IMR-90 (cell line): ENCODE results near the gene AXIN1. TPM values are rescaled to one million over a fixed set of nuclear protein-coding genes. Genes with fewer than 3 reads are reported as not detected.

ENCODE experiments used
- ATAC-seq: fragments of 200-7000 bp; cut with Tn5 transposase; 2 replicates; pipeline ENCODE4 v1.9.1; 2020; ENCODE audit warnings: low read depth, mild to moderate bottlenecking, moderate library complexity
- BruUV-seq: library from RNA; stranded (reverse); fragments of 400-500 nt; replicated peaks from 2 replicates; lab custom pipeline; 2021; lab: Mats Ljungman, UMichigan
- CTCF ChIA-PET: fragments of 300-600 bp; formaldehyde crosslinking; extraction: SDS; loops from one replicate; lab custom pipeline; 2021; ENCODE audit warnings: antibody characterized with exemption; lab: Yijun Ruan, JAX
- POLR2A ChIA-PET: fragments of 300-600 bp; sonication (Branson Sonifier 250); formaldehyde crosslinking; loops from one replicate; lab custom pipeline; 2022; ENCODE audit warnings: antibody characterized with exemption; ENCODE audit not compliant: unreplicated experiment; lab: Charles Lee
- DNase-seq: peaks from one replicate; pipeline ENCODE4 v3.0.0; 2013
- H2AFZ ChIP-seq: replicated peaks from 2 replicates; pipeline ENCODE3; 2013; ENCODE audit warnings: low read length, mild to moderate bottlenecking; ENCODE audit not compliant: poor library complexity
- H2AK5ac ChIP-seq: 2 replicates; pipeline ENCODE4 v1.6.1; 2013; ENCODE audit warnings: low read depth, low read length, inconsistent platforms
- H2AK9ac ChIP-seq: replicated peaks from 2 replicates; pipeline ENCODE3; 2013; ENCODE audit warnings: mild to moderate bottlenecking, low read depth, low read length, moderate library complexity; ENCODE audit not compliant: poor library complexity
- H2BK120ac ChIP-seq: 2 replicates; pipeline ENCODE4 v1.6.1; 2013; ENCODE audit warnings: low read depth, low read length, inconsistent platforms
- H2BK15ac ChIP-seq: 3 replicates; pipeline ENCODE4 v1.6.1; 2013; ENCODE audit warnings: low read depth, low read length, inconsistent platforms
- H2BK20ac ChIP-seq: 2 replicates; pipeline ENCODE4 v1.6.1; 2013; ENCODE audit warnings: low read depth, mild to moderate bottlenecking, inconsistent platforms, low read length, moderate library complexity
- H2BK5ac ChIP-seq: 2 replicates; pipeline ENCODE4 v1.6.1; 2013; ENCODE audit warnings: mild to moderate bottlenecking, low read depth, low read length, inconsistent platforms; ENCODE audit not compliant: poor library complexity, severe bottlenecking
- H3K14ac ChIP-seq: replicated peaks from 2 replicates; pipeline ENCODE4 v1.6.1; 2013; ENCODE audit warnings: low read depth, low read length, inconsistent platforms
- H3K18ac ChIP-seq: 2 replicates; pipeline ENCODE4 v1.6.1; 2013; ENCODE audit warnings: low read depth, low read length, control low read depth
- H3K23ac ChIP-seq: 2 replicates; pipeline ENCODE4 v1.6.1; 2013; ENCODE audit warnings: low read depth, low read length, inconsistent platforms
- H3K27ac ChIP-seq: 2 replicates; pipeline ENCODE4 v1.5.1; 2013; ENCODE audit warnings: mild to moderate bottlenecking, control low read depth, low read length; ENCODE audit not compliant: insufficient read depth
- H3K27me3 ChIP-seq: 2 replicates; pipeline ENCODE4 v1.6.1; 2013; ENCODE audit warnings: low read length; ENCODE audit not compliant: control insufficient read depth, insufficient read depth
- H3K36me3 ChIP-seq: 2 replicates; pipeline ENCODE4 v1.6.1; 2013; ENCODE audit warnings: low read length, mixed read lengths; ENCODE audit not compliant: control insufficient read depth, insufficient read depth
- H3K4ac ChIP-seq: 2 replicates; pipeline ENCODE4 v1.6.1; 2013; ENCODE audit warnings: low read depth, low read length, inconsistent platforms
- H3K4me1 ChIP-seq: 2 replicates; pipeline ENCODE4 v1.6.1; 2013; ENCODE audit warnings: low read length, mixed read lengths; ENCODE audit not compliant: control insufficient read depth, insufficient read depth
- H3K4me2 ChIP-seq: 2 replicates; pipeline ENCODE4 v1.6.1; 2013; ENCODE audit warnings: low read depth, mild to moderate bottlenecking, control low read depth, low read length, moderate library complexity
- H3K4me3 ChIP-seq: 2 replicates; pipeline ENCODE4 v1.5.1; 2013; ENCODE audit warnings: low read depth, mild to moderate bottlenecking, control low read depth, low read length, moderate library complexity; ENCODE audit not compliant: insufficient read depth
- H3K56ac ChIP-seq: 2 replicates; pipeline ENCODE4 v1.6.1; 2013; ENCODE audit warnings: low read length, inconsistent platforms; ENCODE audit not compliant: insufficient read depth; ENCODE audit errors: extremely low read depth
- H3K79me1 ChIP-seq, 2 experiments: 2 replicates each; pipeline ENCODE4 v1.6.1; 2013; ENCODE audit warnings: low read length in 2 of 2, inconsistent platforms in 1 of 2, low read depth in 1 of 2
- H3K9ac ChIP-seq: 2 replicates; pipeline ENCODE4 v1.6.1; 2013; ENCODE audit warnings: low read depth, low read length, control low read depth
- H3K9me1 ChIP-seq: 2 replicates; pipeline ENCODE4 v1.6.1; 2013; ENCODE audit warnings: low read length, inconsistent platforms; ENCODE audit not compliant: insufficient read depth
- H3K9me3 ChIP-seq: 2 replicates; pipeline ENCODE4 v1.6.1; 2013; ENCODE audit warnings: low read length; ENCODE audit not compliant: control insufficient read depth, insufficient read depth
- H4K20me1 ChIP-seq: 2 replicates; pipeline ENCODE4 v1.6.1; 2013; ENCODE audit warnings: low read length, inconsistent platforms; ENCODE audit not compliant: insufficient read depth
- H4K5ac ChIP-seq: 2 replicates; pipeline ENCODE4 v1.6.1; 2013; ENCODE audit warnings: mild to moderate bottlenecking, low read depth, low read length, control low read depth
- H4K8ac ChIP-seq, 2 experiments: 2 replicates each; pipeline ENCODE4 v1.6.1; 2013; ENCODE audit warnings: low read depth in 2 of 2, low read length in 2 of 2, control low read depth in 1 of 2, inconsistent platforms in 1 of 2
- H4K91ac ChIP-seq: 2 replicates; pipeline ENCODE4 v1.6.1; 2013; ENCODE audit warnings: low read depth, low read length, inconsistent platforms; ENCODE audit not compliant: insufficient read depth
- CEBPB ChIP-seq: IDR thresholded peaks from 2 replicates; pipeline ENCODE4 v1.6.1; 2012; ENCODE audit warnings: low read depth, low read length, improper control_type of control experiment
- CHD1 ChIP-seq: IDR thresholded peaks from 2 replicates; pipeline ENCODE4 v1.6.1; 2012; ENCODE audit warnings: low read depth, low read length, improper control_type of control experiment
- CTCF ChIP-seq: conservative IDR thresholded peaks from 2 replicates; pipeline ENCODE4 v1.5.1; 2012; ENCODE audit warnings: mild to moderate bottlenecking, low read depth, low read length, improper control_type of control experiment
- MAFK ChIP-seq: IDR thresholded peaks from 2 replicates; pipeline ENCODE4 v1.6.1; 2012; ENCODE audit warnings: low read depth, low read length, improper control_type of control experiment
- NFE2L2 ChIP-seq: fragments of 150-350 bp; IDR thresholded peaks from 2 replicates; pipeline ENCODE4 v1.6.1; 2016; ENCODE audit warnings: low read depth, mild to moderate bottlenecking, low read length
- RAD21 ChIP-seq: IDR thresholded peaks from 2 replicates; pipeline ENCODE4 v1.6.1; 2012; ENCODE audit warnings: low read length, improper control_type of control experiment
- RCOR1 ChIP-seq: IDR thresholded peaks from 2 replicates; pipeline ENCODE4 v1.6.1; 2012; ENCODE audit warnings: mild to moderate bottlenecking, low read length, improper control_type of control experiment; ENCODE audit not compliant: insufficient replicate concordance
- RFX5 ChIP-seq: IDR thresholded peaks from 2 replicates; pipeline ENCODE4 v1.8.0; 2012; ENCODE audit warnings: low read depth, mild to moderate bottlenecking, low read length, moderate library complexity
- SMC3 ChIP-seq: fragments of 150-350 bp; IDR thresholded peaks from 2 replicates; pipeline ENCODE4 v1.6.1; 2016; ENCODE audit warnings: low read depth, mild to moderate bottlenecking, antibody characterized with exemption, low read length, moderate library complexity
- WGBS, 2 experiments: methylation state at CpG; one replicate each; pipeline versions ENCODE4 v1.1.5 to v1.1.7; 2013; ENCODE audit warnings: missing lambda C conversion rate in 2 of 2; ENCODE audit not compliant: insufficient read length in 1 of 2; ENCODE audit errors: extremely low coverage in 2 of 2; 5-methylcytosine and 5-hydroxymethylcytosine counted together
- dilution Hi-C: fragments of 300-500 bp; cut with HindIII; formaldehyde crosslinking; loops from one replicate; pipeline ENCODE4 v1.14.3; 2018; ENCODE audit warnings: low sequenced_read_pairs; ENCODE audit not compliant: unreplicated experiment
- in situ Hi-C: fragments of 300-500 bp; cut with MboI; formaldehyde crosslinking; loops from 3 replicates; pipeline ENCODE4 v1.14.3; 2019; ENCODE audit warnings: low sequenced_read_pairs, inconsistent platforms, mixed read lengths
- intact Hi-C: fragments of 100-400 bp; cut with micrococcal nuclease; formaldehyde crosslinking; loops from 2 replicates; pipeline ENCODE4 v1.10.0; 2022
- polyA plus RNA-seq, 3 experiments: library from polyadenylated mRNA; depleted of rRNA; stranded (reverse); fragments of >200 nt; gene quantifications; 2 replicates each; pipeline ENCODE4 v1.2.3, GENCODE V29; 2012; ENCODE audit warnings: low replicate concordance in 1 of 3
- total RNA-seq: library from RNA; depleted of rRNA; stranded (reverse); fragments of >200 nt; gene quantifications from 2 replicates; pipeline ENCODE4 v1.2.3, GENCODE V29; 2012

The AXIN1 gene
- total and polyA plus RNA-seq, 2 of the 4 experiments (the other 2 are of a cell fraction), result 10.9 to 14.2 TPM

DNA sequence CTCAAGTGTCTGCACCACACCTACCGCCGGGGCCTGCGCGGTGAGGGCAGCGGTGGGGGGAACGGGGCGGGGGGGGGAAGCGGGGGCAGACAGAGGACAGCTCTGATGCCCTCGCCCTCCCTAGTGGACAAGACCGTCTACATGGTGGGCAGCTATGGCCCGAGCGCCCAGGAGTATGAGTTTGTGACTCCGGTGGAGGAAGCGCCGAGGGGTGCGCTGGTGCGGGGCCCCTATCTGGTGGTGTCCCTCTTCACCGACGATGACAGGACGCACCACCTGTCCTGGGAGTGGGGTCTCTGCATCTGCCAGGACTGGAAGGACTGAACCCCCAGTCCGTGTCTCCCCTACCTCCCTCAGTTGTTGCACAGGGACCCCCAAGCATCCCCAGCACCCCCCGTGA is 70.0 kb downstream of the AXIN1 start:
- no peaks in the 10 kb centered on the region for H3K9me3 ChIP-seq
- no peak overlapping the region for H2BK120ac ChIP-seq
- H2AK9ac ChIP-seq, result no peak overlapping the region
- TF ChIP-seq RAD21 (no peak), SMC3 (no peak), NFE2L2 (no peak), RFX5 (no peak), CHD1 (no peak), CEBPB (no peak), CTCF (no peak), MAFK (no peak), RCOR1 (no peak)
- no peak overlapping the region for H3K4ac ChIP-seq
- H3K27ac ChIP-seq, result no peak overlapping the region
- no peak overlapping the region for H3K18ac ChIP-seq
- H2AFZ ChIP-seq, result no peak overlapping the region
- no peak overlapping the region for H4K5ac ChIP-seq
- H3K14ac ChIP-seq, result no peak overlapping the region
- no peak overlapping the region for H4K8ac ChIP-seq
- H3K36me3 ChIP-seq, result peaks cover 8% of the 10 kb centered on the region; the same call in 1 of the 2 replicates
- no peaks in the 10 kb centered on the region for H3K79me1 ChIP-seq
- no peak overlapping the region for H3K23ac ChIP-seq
- no peak overlapping the region for H3K56ac ChIP-seq
- peaks cover 32% of the 10 kb centered on the region for H3K27me3 ChIP-seq
- no peak overlapping the region for H2BK15ac ChIP-seq
- H3K9ac ChIP-seq, result no peak overlapping the region
- H2AK5ac ChIP-seq, result no peak overlapping the region
- no peak overlapping the region for H4K91ac ChIP-seq
- no TSS peak for BruUV-seq
- 92% methylated on average over 6 of the region's 22 CpGs; no CpG with 5 or more reads in 1 of the 2 experiments for WGBS, 2 experiments
- no peaks in the 10 kb centered on the region; the same call in 1 of the 2 replicates for H4K20me1 ChIP-seq
- no peak overlapping the region for H2BK5ac ChIP-seq
- no peak overlapping the region for H2BK20ac ChIP-seq
- no peak overlapping the region for H3K4me3 ChIP-seq
- CTCF ChIA-PET, result no interaction called here
- H3K4me1 ChIP-seq, result no peaks in the 10 kb centered on the region
- in situ Hi-C loops (no loop called here), dilution Hi-C loops (no loop called here), intact Hi-C loops (no loop called here)
- POLR2A ChIA-PET, result no interaction called here
- no peaks in the 10 kb centered on the region for H3K9me1 ChIP-seq
- H3K4me2 ChIP-seq, result no peak overlapping the region
- DNase-seq, result no peak
- no peak for ATAC-seq
